ENCODE data around the gene PTPRD. TPM values are rescaled to one million over a fixed set of nuclear protein-coding genes. Genes with fewer than 3 reads are reported as not detected.
"Not testable (repeated sequence)": the region's sequence is repeated elsewhere in the genome, so short reads cannot be mapped to it uniquely, and the experiment has no call there.

PTPRD gene
- total RNA-seq, 1 donor: 26.3 TPM

- DNase-seq (ENCODE audit: low read depth): no peak
- TF ChIP-seq, protein P1, sequence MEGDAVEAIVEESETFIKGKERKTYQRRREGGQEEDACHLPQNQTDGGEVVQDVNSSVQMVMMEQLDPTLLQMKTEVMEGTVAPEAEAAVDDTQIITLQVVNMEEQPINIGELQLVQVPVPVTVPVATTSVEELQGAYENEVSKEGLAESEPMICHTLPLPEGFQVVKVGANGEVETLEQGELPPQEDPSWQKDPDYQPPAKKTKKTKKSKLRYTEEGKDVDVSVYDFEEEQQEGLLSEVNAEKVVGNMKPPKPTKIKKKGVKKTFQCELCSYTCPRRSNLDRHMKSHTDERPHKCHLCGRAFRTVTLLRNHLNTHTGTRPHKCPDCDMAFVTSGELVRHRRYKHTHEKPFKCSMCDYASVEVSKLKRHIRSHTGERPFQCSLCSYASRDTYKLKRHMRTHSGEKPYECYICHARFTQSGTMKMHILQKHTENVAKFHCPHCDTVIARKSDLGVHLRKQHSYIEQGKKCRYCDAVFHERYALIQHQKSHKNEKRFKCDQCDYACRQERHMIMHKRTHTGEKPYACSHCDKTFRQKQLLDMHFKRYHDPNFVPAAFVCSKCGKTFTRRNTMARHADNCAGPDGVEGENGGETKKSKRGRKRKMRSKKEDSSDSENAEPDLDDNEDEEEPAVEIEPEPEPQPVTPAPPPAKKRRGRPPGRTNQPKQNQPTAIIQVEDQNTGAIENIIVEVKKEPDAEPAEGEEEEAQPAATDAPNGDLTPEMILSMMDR (IDR thresholded peaks at IDR 0.05; ENCODE audit: insufficient read depth, low read depth, low read length): no peak
- H3K4me3 ChIP-seq (ENCODE audit: low read depth, low read length): no peak overlapping the region
Observed at GRCh38 chr9:10523164-10523563, 89.6 kb downstream of the PTPRD start.

DNA sequence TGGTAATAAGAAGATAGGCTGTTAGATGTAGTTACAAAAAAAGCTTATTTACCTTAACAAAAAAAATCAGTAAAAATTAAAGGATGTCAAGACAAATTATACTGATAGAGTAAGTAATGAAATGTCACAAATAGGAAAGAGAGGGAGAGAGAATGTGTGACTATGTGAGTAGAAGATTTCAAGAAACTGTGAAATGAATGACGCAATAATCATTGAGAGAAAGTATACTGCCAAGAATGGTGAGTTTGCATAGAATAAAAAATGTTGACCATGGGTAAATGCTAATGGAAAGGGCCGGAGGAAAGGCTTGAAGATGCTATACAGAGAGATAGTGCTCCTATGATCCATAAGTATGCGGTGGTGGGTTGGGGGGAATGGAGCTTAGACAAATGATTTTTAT is 100.7 kb downstream of the PTPRD start:
- TF ChIP-seq, protein P1 (IDR thresholded peaks at IDR 0.05; ENCODE audit: insufficient read depth, low read depth, low read length): no peak
- no peak overlapping the region for H3K4me3 ChIP-seq (ENCODE audit: low read depth, low read length)
- no peak for DNase-seq (ENCODE audit: low read depth)

- H3K4me3 ChIP-seq (ENCODE audit: low read depth, low read length): no peak overlapping the region
- TF ChIP-seq, protein P1 (IDR thresholded peaks at IDR 0.05; ENCODE audit: insufficient read depth, low read depth, low read length): no peak
Observed at GRCh38 chr9:10488937-10489336, 123.9 kb downstream of the PTPRD start.

GRCh38 chr9:10479172-10479571 is 133.6 kb downstream of the PTPRD start:
- H3K4me3 ChIP-seq (ENCODE audit: low read depth, low read length): no peak overlapping the region
- TF ChIP-seq, protein P1 (IDR thresholded peaks at IDR 0.05; ENCODE audit: insufficient read depth, low read depth, low read length): peak; percentile 5
- DNase-seq (ENCODE audit: low read depth): no peak

More at GRCh38 chr9:10488937-10489336, 123.9 kb downstream of the PTPRD start:
- DNase-seq (ENCODE audit: low read depth): no peak

DNA sequence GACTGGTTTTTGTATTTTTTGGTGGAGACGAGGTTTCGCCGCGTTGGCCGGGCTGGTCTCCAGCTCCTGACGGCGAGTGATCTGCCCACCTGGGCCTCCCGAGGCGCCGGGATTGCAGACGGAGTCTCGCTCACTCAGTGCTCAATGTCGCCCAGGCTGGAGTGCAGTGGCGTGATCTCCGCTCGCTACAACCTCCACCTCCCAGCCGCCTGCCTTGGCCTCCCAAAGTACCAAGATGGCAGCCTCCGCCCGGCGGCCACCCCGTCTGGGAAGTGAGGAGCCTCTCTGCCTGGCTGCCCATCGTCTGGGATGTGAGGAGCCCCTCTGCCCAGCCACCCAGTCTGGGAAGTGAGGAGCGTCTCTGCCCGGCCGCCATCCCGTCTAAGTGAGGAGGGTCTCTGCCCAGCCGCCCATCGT is 163.6 kb downstream of the PTPRD start:
- DNase-seq (ENCODE audit: low read depth); H3K4me3 ChIP-seq (ENCODE audit: low read depth, low read length): not testable (repeated sequence)

- DNase-seq (ENCODE audit: low read depth): no peak
- TF ChIP-seq, protein P1 (IDR thresholded peaks at IDR 0.05; ENCODE audit: insufficient read depth, low read depth, low read length): no peak
- H3K4me3 ChIP-seq (ENCODE audit: low read depth, low read length): no peak overlapping the region
Observed at GRCh38 chr9:10447036-10447435, 165.8 kb downstream of the PTPRD start.

DNA sequence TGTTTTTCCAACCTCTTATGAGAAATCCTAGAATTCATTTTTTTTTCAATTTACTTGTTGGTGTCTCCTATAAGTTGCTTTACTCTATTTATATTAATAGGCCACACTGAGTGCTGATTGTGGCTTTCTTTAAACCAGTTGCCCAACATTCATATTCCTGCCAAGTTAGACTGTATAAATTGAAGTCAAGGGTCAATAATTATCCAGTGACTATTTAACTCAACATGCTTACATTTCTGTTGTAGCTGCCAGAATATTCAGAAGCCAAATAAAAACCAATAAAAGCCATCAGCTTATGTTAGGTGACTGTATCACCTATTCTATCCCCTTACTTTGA is 169.0 kb downstream of the PTPRD start:
- TF ChIP-seq, protein P1 (IDR thresholded peaks at IDR 0.05; ENCODE audit: insufficient read depth, low read depth, low read length): no peak
- no peak overlapping the region for H3K4me3 ChIP-seq (ENCODE audit: low read depth, low read length)
- DNase-seq (ENCODE audit: low read depth): no peak

Measured in fibroblast of villous mesenchyme (primary cell).